ENCODE measurements around the gene NGF.

DNA sequence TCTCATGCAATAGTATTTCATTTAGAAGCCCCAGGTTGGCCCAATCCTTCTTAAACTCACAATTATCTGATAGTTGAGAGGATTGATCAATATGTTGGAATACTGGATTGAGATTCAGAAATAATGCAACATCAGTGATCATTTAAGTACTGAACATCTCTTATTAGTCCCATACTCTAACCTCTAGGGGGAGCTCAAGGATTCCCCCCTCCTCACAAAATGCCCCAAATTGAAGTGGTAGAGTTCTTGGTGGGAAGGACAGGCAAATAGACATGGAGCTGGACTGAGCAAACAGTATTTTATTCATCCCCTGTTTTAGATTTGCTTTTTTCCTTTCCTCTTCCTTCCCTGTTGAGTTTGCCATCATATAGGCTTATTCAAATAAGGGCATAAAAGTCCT, 62.8 kb downstream of the NGF start:
- TF ChIP-seq CTCF (IDR thresholded peaks at IDR 0.05) (no peak), POLR2A (IDR thresholded peaks at IDR 0.05) (no peak)
